ENCODE measurements around the gene TRAF2. TPM values are rescaled to one million over a fixed set of nuclear protein-coding genes. Genes with fewer than 3 reads are reported as not detected.

The TRAF2 gene
- total and polyA plus RNA-seq, 9 of the 15 experiments (the other 6 are each of a cell fraction or from before 2014, with no cell fraction given) = 0.24 to 45.2 (median 18.0) TPM

- TF ChIP-seq EGR1 (conservative IDR thresholded peaks at IDR 0.05) (no peak), HNRNPK (IDR thresholded peaks at IDR 0.05; ENCODE audit: low read depth, low read length, poor library complexity, severe bottlenecking) (no peak), REST (IDR thresholded peaks at IDR 0.05; ENCODE audit: borderline replicate concordance) (peak; percentile 54; the same call in 1 of the 2 replicates), REST (CRISPR knock-in tag; IDR thresholded peaks at IDR 0.05; ENCODE audit: low read depth) (no peak), KLF13 (tag; IDR thresholded peaks at IDR 0.05; ENCODE audit: borderline replicate concordance, low read depth) (no peak), RUNX1 (IDR thresholded peaks at IDR 0.05; ENCODE audit: low read depth) (no peak), MNT (conservative IDR thresholded peaks at IDR 0.05) (peak in 1 of 2 experiments; percentile 50; a peak in 1 of 4 replicates), ZNF778 (CRISPR knock-in tag; IDR thresholded peaks at IDR 0.05) (no peak), FOXA1 (IDR thresholded peaks at IDR 0.05; ENCODE audit: borderline replicate concordance) (no peak), MYC (IDR thresholded peaks at IDR 0.05; ENCODE audit: low read depth, low read length) (peak; percentile 74), MYC (CRISPR knock-in tag; IDR thresholded peaks at IDR 0.05; ENCODE audit: borderline replicate concordance, low read depth) (no peak), ZC3H8 (IDR thresholded peaks at IDR 0.05) (no peak), ZBTB33 (CRISPR knock-in tag; IDR thresholded peaks at IDR 0.05) (peak; percentile 100), GABPB1 (CRISPR knock-in tag; IDR thresholded peaks at IDR 0.05) (no peak), YY1 (IDR thresholded peaks at IDR 0.05; ENCODE audit: borderline replicate concordance in 1 of 3, control insufficient read depth in 1 of 3, extremely low read depth in 1 of 3, insufficient read depth in 3 of 3, insufficient read length in 1 of 3, insufficient replicate concordance in 2 of 3, low read depth in 1 of 3, low read length in 2 of 3) (peak in 1 of 3 experiments; percentile 8), SNRNP70 (optimal IDR thresholded peaks at IDR 0.05; ENCODE audit: low read depth, low read length) (no peak)
Measured at GRCh38 chr9:136975644-136976043, 89.3 kb downstream of the TRAF2 start (continued).
